ENCODE measurements around the gene TP53BP2.

The TP53BP2 gene

GRCh38 chr1:223763251-223763650 is 82.5 kb downstream of the TP53BP2 start:
- DNase-seq (ENCODE audit: low read depth in 2 of 2), result no peak

- no peak for DNase-seq (ENCODE audit: low read depth in 2 of 2)
Observed at GRCh38 chr1:223761411-223761810, 84.3 kb downstream of the TP53BP2 start.

GRCh38 chr1:223760833-223761232 is 84.9 kb downstream of the TP53BP2 start:
- DNase-seq (ENCODE audit: low read depth in 2 of 2), result no peak

- DNase-seq (ENCODE audit: low read depth in 2 of 2), result no peak
Observed at GRCh38 chr1:223759273-223759672, 86.5 kb downstream of the TP53BP2 start.

GRCh38 chr1:223758734-223759133 is 87.0 kb downstream of the TP53BP2 start:
- DNase-seq (ENCODE audit: low read depth in 2 of 2), result no peak

- no peak for DNase-seq (ENCODE audit: low read depth in 2 of 2)
Observed at GRCh38 chr1:223756806-223757700, 88.7 kb downstream of the TP53BP2 start.

- DNase-seq (ENCODE audit: low read depth in 2 of 2), result no peak
Observed at GRCh38 chr1:223755992-223756775, 89.6 kb downstream of the TP53BP2 start.

GRCh38 chr1:223755432-223755792 is 90.3 kb downstream of the TP53BP2 start:
- DNase-seq (ENCODE audit: low read depth in 2 of 2), result no peak

- DNase-seq (ENCODE audit: low read depth in 2 of 2), result no peak
Observed at GRCh38 chr1:223754681-223755431, 90.9 kb downstream of the TP53BP2 start.

GRCh38 chr1:223752721-223753515 is 92.8 kb downstream of the TP53BP2 start:
- no peak for DNase-seq (ENCODE audit: low read depth in 2 of 2)

- DNase-seq (ENCODE audit: low read depth in 2 of 2), result no peak
Observed at GRCh38 chr1:223751696-223752095, 94.1 kb downstream of the TP53BP2 start.

- DNase-seq (ENCODE audit: low read depth in 2 of 2), result no peak
Observed at GRCh38 chr1:223750730-223751570, 94.8 kb downstream of the TP53BP2 start.

GRCh38 chr1:223748773-223749733 is 96.7 kb downstream of the TP53BP2 start:
- peak; percentile 30 to 47 for DNase-seq (ENCODE audit: low read depth in 2 of 2)

GRCh38 chr1:223748405-223748772 is 97.4 kb downstream of the TP53BP2 start:
- no peak for DNase-seq (ENCODE audit: low read depth in 2 of 2)

GRCh38 chr1:223747838-223748335 is 97.9 kb downstream of the TP53BP2 start:
- DNase-seq (ENCODE audit: low read depth in 2 of 2), result no peak

GRCh38 chr1:223745731-223746130 is 100.0 kb downstream of the TP53BP2 start:
- no peak for DNase-seq (ENCODE audit: low read depth in 2 of 2)

GRCh38 chr1:223742856-223743517 is 102.8 kb downstream of the TP53BP2 start:
- DNase-seq (ENCODE audit: low read depth in 2 of 2), result no peak

GRCh38 chr1:223741861-223742260 is 103.9 kb downstream of the TP53BP2 start:
- no peak for DNase-seq (ENCODE audit: low read depth in 2 of 2)
